Liver (tissue), 9 donors: ENCODE data around the gene C15orf62. TPM values are rescaled to one million over a fixed set of nuclear protein-coding genes. Genes with fewer than 3 reads are reported as not detected.

ENCODE experiments used
- DNase-seq: peaks from one replicate; pipeline ENCODE4 v3.0.0-alpha.2; 2017; ENCODE audit warnings: low spot score
- H3K27ac ChIP-seq, 2 donors: one replicate each; pipeline ENCODE4 v1.7.0; 2013; ENCODE audit warnings: inconsistent platforms in 2 of 2, low read length in 2 of 2, control low read depth in 1 of 2, low read depth in 1 of 2, mild to moderate bottlenecking in 1 of 2
- H3K27me3 ChIP-seq, 4 donors: one replicate each; pipeline versions ENCODE4 v1.6.1 to v1.7.0; 2013; ENCODE audit warnings: low read length in 3 of 4, inconsistent platforms in 1 of 4, mild to moderate bottlenecking in 1 of 4, moderate library complexity in 1 of 4; ENCODE audit not compliant: control insufficient read depth in 4 of 4, insufficient read depth in 4 of 4
- H3K36me3 ChIP-seq, 4 donors: one replicate each; pipeline versions ENCODE4 v1.6.1 to v1.7.0; 2013; ENCODE audit warnings: low read length in 3 of 4, mild to moderate bottlenecking in 3 of 4, low read depth in 1 of 4, moderate library complexity in 1 of 4; ENCODE audit not compliant: control insufficient read depth in 4 of 4, insufficient read depth in 3 of 4
- H3K4me1 ChIP-seq, 4 donors: one replicate each; pipeline versions ENCODE4 v1.6.1 to v1.7.0; 2013; ENCODE audit warnings: low read length in 3 of 4, mild to moderate bottlenecking in 3 of 4, moderate library complexity in 1 of 4; ENCODE audit not compliant: control insufficient read depth in 4 of 4, insufficient read depth in 4 of 4
- H3K4me3 ChIP-seq, 3 donors: one replicate each; pipeline versions ENCODE4 v1.6.1 to v1.7.0; 2013; ENCODE audit warnings: low read length in 3 of 3, control low read depth in 1 of 3, low read depth in 1 of 3, mild to moderate bottlenecking in 1 of 3
- H3K9ac ChIP-seq, 2 donors: one replicate each; pipeline ENCODE4 v1.7.0; 2013; ENCODE audit warnings: low read length in 2 of 2, mild to moderate bottlenecking in 2 of 2, moderate library complexity in 2 of 2, control low read depth in 1 of 2, low read depth in 1 of 2
- H3K9me3 ChIP-seq, 4 donors: one replicate each; pipeline versions ENCODE4 v1.6.1 to v1.7.0; 2013; ENCODE audit warnings: low read length in 3 of 4; ENCODE audit not compliant: control insufficient read depth in 4 of 4
- EGR1 ChIP-seq, 2 donors: IDR thresholded peaks; 2 replicates each; pipeline ENCODE4 v1.6.1; 2016 to 2018; ENCODE audit warnings: antibody characterized with exemption in 2 of 2, low read depth in 2 of 2
- FOXA2 ChIP-seq: IDR thresholded peaks from 2 replicates; pipeline ENCODE4 v1.6.1; 2016; ENCODE audit warnings: antibody characterized with exemption
- GABPA ChIP-seq, 2 donors: IDR thresholded peaks in 1 of 2; conservative IDR thresholded peaks in 1 of 2; 2 replicates each; pipeline ENCODE4 v1.6.1; 2016; ENCODE audit warnings: antibody characterized with exemption in 2 of 2, mild to moderate bottlenecking in 1 of 2, moderate library complexity in 1 of 2
- HNF4A ChIP-seq, 2 donors: conservative IDR thresholded peaks; 2 replicates each; pipeline ENCODE4 v1.6.1; 2016; ENCODE audit warnings: antibody characterized with exemption in 2 of 2, mild to moderate bottlenecking in 2 of 2
- HNF4G ChIP-seq: IDR thresholded peaks from 2 replicates; pipeline ENCODE4 v1.6.1; 2016; ENCODE audit warnings: antibody characterized with exemption
- JUND ChIP-seq, 2 donors: IDR thresholded peaks; 2 replicates each; pipeline ENCODE4 v1.6.1; 2016; ENCODE audit warnings: antibody characterized with exemption in 2 of 2
- NR2F2 ChIP-seq: IDR thresholded peaks from 2 replicates; pipeline ENCODE4 v1.6.1; 2016; ENCODE audit warnings: antibody characterized with exemption
- RAD21 ChIP-seq, 2 donors: IDR thresholded peaks; 2 replicates each; pipeline ENCODE4 v1.6.1; 2016; ENCODE audit warnings: antibody characterized with exemption in 2 of 2, mild to moderate bottlenecking in 2 of 2
- RXRA ChIP-seq, 2 donors: IDR thresholded peaks; 2 replicates each; pipeline ENCODE4 v1.6.1; 2017 to 2018; ENCODE audit warnings: antibody characterized with exemption in 2 of 2, mild to moderate bottlenecking in 1 of 2
- SP1 ChIP-seq: IDR thresholded peaks from 2 replicates; pipeline ENCODE4 v1.6.1; 2018; ENCODE audit warnings: antibody characterized with exemption, mild to moderate bottlenecking
- TAF1 ChIP-seq: conservative IDR thresholded peaks from 2 replicates; pipeline ENCODE4 v1.6.1; 2016; ENCODE audit warnings: antibody characterized with exemption, mild to moderate bottlenecking
- YY1 ChIP-seq: IDR thresholded peaks from 2 replicates; pipeline ENCODE4 v1.6.1; 2016; ENCODE audit warnings: antibody characterized with exemption, mild to moderate bottlenecking
- WGBS: extraction: QIAGEN DNeasy Blood & Tissue Kit; methylation state at CpG from one replicate; pipeline ENCODE4 v1.1.7; 2013; 5-methylcytosine and 5-hydroxymethylcytosine counted together
- polyA plus RNA-seq, 2 donors: library from polyadenylated mRNA; stranded (reverse) in 1 of 2; unstranded in 1 of 2; fragments of 200-250 nt in 1 of 2; fragments of >200 nt in 1 of 2; fragmentation: Nextera tagmentation in 1 of 2; extraction: Ambion mirVana in 1 of 2; gene quantifications; one replicate each; pipeline versions ENCODE4 v1.2.1 to v1.2.3, GENCODE V29; 2013 to 2015
- total RNA-seq, 2 donors: library from RNA; depleted of rRNA; stranded (reverse); fragments of >200 nt; gene quantifications; one replicate each; pipeline ENCODE4 v1.2.3, GENCODE V29; 2014
- TF ChIP-seq, protein P1 (sequence below): IDR thresholded peaks from 2 replicates; pipeline ENCODE4 v1.6.1; 2016; ENCODE audit warnings: antibody characterized with exemption
- TF ChIP-seq, protein P2 (sequence below): IDR thresholded peaks from 2 replicates; pipeline ENCODE4 v1.6.1; 2016; ENCODE audit warnings: antibody characterized with exemption
- TF ChIP-seq, protein P3 (sequence below): fragments of 150-350 bp; IDR thresholded peaks from 2 replicates; pipeline ENCODE4 v1.5.1; 2017; ENCODE audit warnings: improper control_type of control experiment, low read depth, low read length; ENCODE audit not compliant: missing input control
- TF ChIP-seq, protein P4 (sequence below): IDR thresholded peaks from 2 replicates; pipeline ENCODE4 v1.6.1; 2016; ENCODE audit warnings: antibody characterized with exemption, mild to moderate bottlenecking
- TF ChIP-seq, protein P5 (sequence below): IDR thresholded peaks from 2 replicates; pipeline ENCODE4 v1.6.1; 2016; ENCODE audit warnings: antibody characterized with exemption
- donor health status: healthy.
- donor health status: healthy.
- donor health status: healthy.
- donor health status: healthy.
- donor health status: healthy.

C15orf62 gene
- total and polyA plus RNA-seq, 4 donors, result 0.19 to 0.92 (median 0.59) TPM

DNA sequence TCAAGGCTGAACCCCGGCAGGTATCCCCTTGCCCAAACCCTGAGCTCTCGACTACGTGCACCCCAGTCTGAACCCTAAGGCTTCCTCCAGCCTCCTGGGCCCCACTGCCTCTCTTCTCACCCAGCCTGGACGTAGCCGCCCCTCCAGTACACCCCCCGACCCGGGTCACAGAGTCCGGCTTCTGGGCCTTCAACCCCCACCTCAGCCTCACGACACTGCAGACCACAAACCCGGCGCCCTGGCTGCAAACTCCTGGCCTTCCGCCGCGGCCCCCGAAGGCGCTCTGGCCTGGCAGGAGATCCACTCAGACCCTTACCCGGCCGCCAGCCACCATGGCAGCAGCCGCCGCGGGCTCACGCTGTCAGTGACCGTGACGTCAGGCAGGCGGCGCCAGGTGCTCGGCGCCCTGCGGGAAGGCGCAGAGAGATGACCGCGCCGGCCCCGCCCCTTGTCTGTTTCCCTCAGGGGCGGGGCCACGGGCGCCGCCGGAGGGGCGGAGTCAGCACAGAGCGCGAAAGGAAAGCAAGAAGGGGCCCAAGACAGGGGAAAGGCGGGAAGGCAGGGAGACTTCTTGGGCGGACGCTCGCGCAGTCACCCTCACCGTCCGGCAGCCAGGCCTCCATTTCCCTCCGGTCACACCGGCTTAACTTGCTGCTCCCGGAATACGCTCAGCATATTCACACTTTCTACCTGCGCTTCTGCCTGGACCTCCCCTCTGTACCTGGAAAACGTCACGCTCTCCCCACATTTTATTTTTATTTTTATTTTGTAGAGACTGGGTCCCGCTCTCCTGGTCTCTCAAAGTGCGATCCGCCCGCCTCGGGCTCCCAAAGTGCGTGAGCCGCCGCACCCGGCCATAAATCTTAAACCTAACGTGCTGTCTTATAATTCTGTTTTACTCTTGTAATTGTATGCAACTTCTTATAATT, 14.6 kb upstream of the C15orf62 start, which contains the start of gene RMDN3:
RMDN3 (minus strand) TSS at position 372 of the 929 bp plus-strand sequence. CDS start 471 bp downstream, outside the sequence.
- peaks cover 0 to 26% (median 16%) of the 10 kb centered on the region in 4 donors for H3K36me3 ChIP-seq
- peaks cover 3 to 19% (median 12%) of the 10 kb centered on the region in 4 donors for H3K4me1 ChIP-seq
- no peaks in the 10 kb centered on the region for H3K9me3 ChIP-seq
- no peaks in the 10 kb centered on the region for H3K27me3 ChIP-seq
- H3K27ac ChIP-seq, result peak within 1 kb of the TSS; percentile 81 to 85
- TF ChIP-seq TAF1 (no peak), GABPA (IDR thresholded peaks at IDR 0.05 in 1 of 2, conservative IDR thresholded peaks at IDR 0.05 in 1 of 2) (peak in 1 of 2 donors; percentile 50), JUND (IDR thresholded peaks at IDR 0.05) (no peak), RAD21 (IDR thresholded peaks at IDR 0.05) (peak in 1 of 2 donors; percentile 22), SP1 (peak; percentile 78), HNF4G (no peak), YY1 (peak; percentile 77), HNF4A (conservative IDR thresholded peaks at IDR 0.05) (no peak), RXRA (IDR thresholded peaks at IDR 0.05) (peak in 1 of 2 donors; percentile 19)
- TF ChIP-seq, protein P1, sequence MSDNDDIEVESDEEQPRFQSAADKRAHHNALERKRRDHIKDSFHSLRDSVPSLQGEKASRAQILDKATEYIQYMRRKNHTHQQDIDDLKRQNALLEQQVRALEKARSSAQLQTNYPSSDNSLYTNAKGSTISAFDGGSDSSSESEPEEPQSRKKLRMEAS, result peak; percentile 17
- TF ChIP-seq, protein P2, sequence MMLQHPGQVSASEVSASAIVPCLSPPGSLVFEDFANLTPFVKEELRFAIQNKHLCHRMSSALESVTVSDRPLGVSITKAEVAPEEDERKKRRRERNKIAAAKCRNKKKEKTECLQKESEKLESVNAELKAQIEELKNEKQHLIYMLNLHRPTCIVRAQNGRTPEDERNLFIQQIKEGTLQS, result no peak
- TF ChIP-seq, protein P3, sequence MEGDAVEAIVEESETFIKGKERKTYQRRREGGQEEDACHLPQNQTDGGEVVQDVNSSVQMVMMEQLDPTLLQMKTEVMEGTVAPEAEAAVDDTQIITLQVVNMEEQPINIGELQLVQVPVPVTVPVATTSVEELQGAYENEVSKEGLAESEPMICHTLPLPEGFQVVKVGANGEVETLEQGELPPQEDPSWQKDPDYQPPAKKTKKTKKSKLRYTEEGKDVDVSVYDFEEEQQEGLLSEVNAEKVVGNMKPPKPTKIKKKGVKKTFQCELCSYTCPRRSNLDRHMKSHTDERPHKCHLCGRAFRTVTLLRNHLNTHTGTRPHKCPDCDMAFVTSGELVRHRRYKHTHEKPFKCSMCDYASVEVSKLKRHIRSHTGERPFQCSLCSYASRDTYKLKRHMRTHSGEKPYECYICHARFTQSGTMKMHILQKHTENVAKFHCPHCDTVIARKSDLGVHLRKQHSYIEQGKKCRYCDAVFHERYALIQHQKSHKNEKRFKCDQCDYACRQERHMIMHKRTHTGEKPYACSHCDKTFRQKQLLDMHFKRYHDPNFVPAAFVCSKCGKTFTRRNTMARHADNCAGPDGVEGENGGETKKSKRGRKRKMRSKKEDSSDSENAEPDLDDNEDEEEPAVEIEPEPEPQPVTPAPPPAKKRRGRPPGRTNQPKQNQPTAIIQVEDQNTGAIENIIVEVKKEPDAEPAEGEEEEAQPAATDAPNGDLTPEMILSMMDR, result no peak
- TF ChIP-seq, protein P4, sequence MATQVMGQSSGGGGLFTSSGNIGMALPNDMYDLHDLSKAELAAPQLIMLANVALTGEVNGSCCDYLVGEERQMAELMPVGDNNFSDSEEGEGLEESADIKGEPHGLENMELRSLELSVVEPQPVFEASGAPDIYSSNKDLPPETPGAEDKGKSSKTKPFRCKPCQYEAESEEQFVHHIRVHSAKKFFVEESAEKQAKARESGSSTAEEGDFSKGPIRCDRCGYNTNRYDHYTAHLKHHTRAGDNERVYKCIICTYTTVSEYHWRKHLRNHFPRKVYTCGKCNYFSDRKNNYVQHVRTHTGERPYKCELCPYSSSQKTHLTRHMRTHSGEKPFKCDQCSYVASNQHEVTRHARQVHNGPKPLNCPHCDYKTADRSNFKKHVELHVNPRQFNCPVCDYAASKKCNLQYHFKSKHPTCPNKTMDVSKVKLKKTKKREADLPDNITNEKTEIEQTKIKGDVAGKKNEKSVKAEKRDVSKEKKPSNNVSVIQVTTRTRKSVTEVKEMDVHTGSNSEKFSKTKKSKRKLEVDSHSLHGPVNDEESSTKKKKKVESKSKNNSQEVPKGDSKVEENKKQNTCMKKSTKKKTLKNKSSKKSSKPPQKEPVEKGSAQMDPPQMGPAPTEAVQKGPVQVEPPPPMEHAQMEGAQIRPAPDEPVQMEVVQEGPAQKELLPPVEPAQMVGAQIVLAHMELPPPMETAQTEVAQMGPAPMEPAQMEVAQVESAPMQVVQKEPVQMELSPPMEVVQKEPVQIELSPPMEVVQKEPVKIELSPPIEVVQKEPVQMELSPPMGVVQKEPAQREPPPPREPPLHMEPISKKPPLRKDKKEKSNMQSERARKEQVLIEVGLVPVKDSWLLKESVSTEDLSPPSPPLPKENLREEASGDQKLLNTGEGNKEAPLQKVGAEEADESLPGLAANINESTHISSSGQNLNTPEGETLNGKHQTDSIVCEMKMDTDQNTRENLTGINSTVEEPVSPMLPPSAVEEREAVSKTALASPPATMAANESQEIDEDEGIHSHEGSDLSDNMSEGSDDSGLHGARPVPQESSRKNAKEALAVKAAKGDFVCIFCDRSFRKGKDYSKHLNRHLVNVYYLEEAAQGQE, result no peak
- H3K9ac ChIP-seq, result peak within 1 kb of the TSS; percentile 81 to 87
- 1% methylated on average over 66 of the region's 66 CpGs for WGBS
- peak within 1 kb of the TSS; percentile 64 to 96 (median 77) for H3K4me3 ChIP-seq
- peak; percentile 96 for DNase-seq

DNA sequence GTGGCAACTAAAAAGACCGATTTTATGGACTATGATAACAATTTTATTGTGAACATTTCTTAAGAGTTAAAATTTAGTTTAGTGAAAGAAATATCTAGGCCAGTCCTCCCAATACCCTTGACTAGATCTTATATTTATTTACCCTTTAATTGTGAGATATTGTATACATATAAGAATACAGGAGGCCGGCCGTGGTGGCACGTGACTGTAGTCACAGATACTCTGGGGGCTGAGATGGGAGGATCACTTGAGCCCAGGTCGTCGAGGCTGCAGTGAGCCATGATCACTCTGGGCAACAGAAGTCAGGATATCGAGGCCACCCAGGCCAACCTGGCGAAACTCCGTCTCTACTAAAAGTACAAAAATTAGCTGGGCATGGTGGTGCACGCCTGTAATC, 14.0 kb upstream of the C15orf62 start:
- WGBS, result 74% methylated on average over 10 of the region's 10 CpGs
- no peaks in the 10 kb centered on the region for H3K27me3 ChIP-seq
- peak overlapping the region; percentile 73 to 74 for H3K27ac ChIP-seq
- peaks cover 0 to 21% (median 14%) of the 10 kb centered on the region in 4 donors for H3K36me3 ChIP-seq
- peak overlapping the region; percentile 81 for H3K9ac ChIP-seq
- TF ChIP-seq FOXA2 (no peak), EGR1 (IDR thresholded peaks at IDR 0.05; ENCODE audit: low read depth in 2 of 2) (no peak), RXRA (IDR thresholded peaks at IDR 0.05) (no peak), JUND (IDR thresholded peaks at IDR 0.05) (no peak), NR2F2 (no peak), SP1 (no peak), HNF4G (no peak), GABPA (IDR thresholded peaks at IDR 0.05 in 1 of 2, conservative IDR thresholded peaks at IDR 0.05 in 1 of 2) (no peak), HNF4A (conservative IDR thresholded peaks at IDR 0.05) (no peak), TAF1 (no peak)
- TF ChIP-seq, protein P1, result no peak
- TF ChIP-seq, protein P2, result no peak
- TF ChIP-seq, protein P5, sequence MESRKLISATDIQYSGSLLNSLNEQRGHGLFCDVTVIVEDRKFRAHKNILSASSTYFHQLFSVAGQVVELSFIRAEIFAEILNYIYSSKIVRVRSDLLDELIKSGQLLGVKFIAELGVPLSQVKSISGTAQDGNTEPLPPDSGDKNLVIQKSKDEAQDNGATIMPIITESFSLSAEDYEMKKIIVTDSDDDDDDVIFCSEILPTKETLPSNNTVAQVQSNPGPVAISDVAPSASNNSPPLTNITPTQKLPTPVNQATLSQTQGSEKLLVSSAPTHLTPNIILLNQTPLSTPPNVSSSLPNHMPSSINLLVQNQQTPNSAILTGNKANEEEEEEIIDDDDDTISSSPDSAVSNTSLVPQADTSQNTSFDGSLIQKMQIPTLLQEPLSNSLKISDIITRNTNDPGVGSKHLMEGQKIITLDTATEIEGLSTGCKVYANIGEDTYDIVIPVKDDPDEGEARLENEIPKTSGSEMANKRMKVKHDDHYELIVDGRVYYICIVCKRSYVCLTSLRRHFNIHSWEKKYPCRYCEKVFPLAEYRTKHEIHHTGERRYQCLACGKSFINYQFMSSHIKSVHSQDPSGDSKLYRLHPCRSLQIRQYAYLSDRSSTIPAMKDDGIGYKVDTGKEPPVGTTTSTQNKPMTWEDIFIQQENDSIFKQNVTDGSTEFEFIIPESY, result no peak
- TF ChIP-seq, protein P3, result no peak
- DNase-seq, result no peak
- peak overlapping the region in 1 of 3 donors; percentile 64 for H3K4me3 ChIP-seq
- H3K9me3 ChIP-seq, result no peaks in the 10 kb centered on the region
- peaks cover 3 to 19% (median 12%) of the 10 kb centered on the region in 4 donors for H3K4me1 ChIP-seq
